Upper lobe of left lung (tissue), 6 donors: Measurements from ENCODE around the gene EPOP. TPM values are rescaled to one million over a fixed set of nuclear protein-coding genes. Genes with fewer than 3 reads are reported as not detected.

Source experiments
- ATAC-seq, 2 donors: fragments of 200-7000 bp; cut with Tn5 transposase; one replicate each; pipeline ENCODE4 v1.9.1; 2022; ENCODE audit warnings: mild to moderate bottlenecking in 2 of 2, moderate library complexity in 2 of 2; ENCODE audit not compliant: low FRiP score in 2 of 2
- DNase-seq, 2 donors: peaks; one replicate each; pipeline ENCODE4 v3.0.0-alpha.2; 2019 to 2020
- H3K27ac ChIP-seq, 4 donors: fragments of 200-600 bp; sonication (generic); one replicate each; pipeline ENCODE4 v1.5.1; 2016 to 2019
- H3K27me3 ChIP-seq, 4 donors: fragments of 200-600 bp; sonication (generic); one replicate each; pipeline ENCODE4 v1.5.1; 2017 to 2019
- H3K36me3 ChIP-seq, 4 donors: fragments of 200-600 bp; sonication (generic); one replicate each; pipeline ENCODE4 v1.5.1; 2016 to 2019
- H3K4me1 ChIP-seq, 4 donors: fragments of 200-600 bp; sonication (generic); one replicate each; pipeline ENCODE4 v1.5.1; 2018 to 2019
- H3K4me3 ChIP-seq, 4 donors: fragments of 200-600 bp; sonication (generic); one replicate each; pipeline ENCODE4 v1.5.1; 2017 to 2019; ENCODE audit warnings: mild to moderate bottlenecking in 2 of 4, moderate library complexity in 1 of 4
- H3K9me3 ChIP-seq, 4 donors: fragments of 200-600 bp; sonication (generic); one replicate each; pipeline ENCODE4 v1.5.1; 2018 to 2019
- EP300 ChIP-seq, 4 donors: sonication (generic); formaldehyde crosslinking; IDR thresholded peaks; one replicate each; pipeline ENCODE4 v1.5.1; 2017; ENCODE audit warnings: antibody characterized with exemption in 4 of 4, control low read depth in 2 of 4
- POLR2A ChIP-seq, 4 donors: fragments of 450-650 bp; IDR thresholded peaks; one replicate each; pipeline ENCODE4 v1.5.1; 2016 to 2017; ENCODE audit warnings: antibody characterized with exemption in 4 of 4, mild to moderate bottlenecking in 2 of 4
- POLR2AphosphoS5 ChIP-seq, 2 donors: sonication (generic); formaldehyde crosslinking; IDR thresholded peaks; one replicate each; pipeline ENCODE4 v1.5.1; 2017; ENCODE audit warnings: antibody characterized with exemption in 2 of 2
- WGBS, 2 donors: methylation state at CpG; one replicate each; pipeline ENCODE4 v1.1.5; 2017 to 2018; 5-methylcytosine and 5-hydroxymethylcytosine counted together
- total RNA-seq, 6 donors: library from RNA; depleted of rRNA in 4 of 6; stranded (reverse); fragments of >200 nt in 4 of 6; gene quantifications; one replicate each; pipeline versions ENCODE4 v1.1.0 to v1.2.1, GENCODE V29; 2016 to 2021
- TF ChIP-seq, protein P1 (sequence below), 6 experiments: fragments of 450-650 bp in 4 of 6; fragments of 200-600 bp in 2 of 6; sonication (generic) in 2 of 6; IDR thresholded peaks; one replicate each; pipeline ENCODE4 v1.5.1; 2016 to 2019; ENCODE audit warnings: antibody characterized with exemption in 6 of 6
- donor health status: DM: no; HTN: no; CAD: no; lungs with moderate emphysema.
- donor health status: DM: no; HTN: yes; CAD: no; lungs with severe emphysema.

EPOP gene
- total RNA-seq, 6 donors from 2014 or later, result 1.1 to 2.3 (median 1.8) TPM

DNA sequence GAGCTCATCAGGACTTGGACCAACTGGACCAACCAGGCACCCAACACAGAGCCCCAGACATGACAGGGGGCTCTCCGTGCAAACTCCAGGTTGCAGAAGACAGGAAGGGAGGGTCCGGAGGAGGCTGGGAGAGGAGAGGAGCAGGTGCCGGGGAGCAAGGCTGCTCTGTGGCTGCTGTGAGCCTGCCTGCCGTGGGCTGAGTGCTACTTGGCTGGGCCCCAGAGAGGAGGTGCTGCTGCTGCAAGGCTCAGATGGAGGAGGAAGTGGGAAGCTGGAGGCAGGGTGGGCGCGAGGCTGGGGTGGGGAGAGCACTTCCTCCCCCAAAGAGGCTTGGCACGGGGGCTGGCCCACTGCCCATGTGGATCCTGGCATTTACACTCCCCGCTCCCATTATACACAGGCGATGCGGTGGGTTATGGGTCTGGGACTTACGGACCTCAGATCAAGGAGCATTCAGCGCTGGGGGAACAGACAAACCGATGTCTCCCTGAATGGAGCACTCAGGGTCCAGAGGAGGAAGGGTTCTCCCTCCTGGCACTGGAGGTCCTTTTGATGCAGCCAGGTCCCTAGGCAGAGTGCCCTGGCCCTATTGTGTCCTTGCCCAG, 15.9 kb downstream of the EPOP start:
- WGBS, 2 donors, result 25 to 31% methylated on average over 5 to 13 of the region's 13 CpGs
- no peak for TF ChIP-seq POLR2AphosphoS5 (IDR thresholded peaks at IDR 0.05)
- no peak for TF ChIP-seq EP300 (IDR thresholded peaks at IDR 0.05)
- TF ChIP-seq, protein P1, sequence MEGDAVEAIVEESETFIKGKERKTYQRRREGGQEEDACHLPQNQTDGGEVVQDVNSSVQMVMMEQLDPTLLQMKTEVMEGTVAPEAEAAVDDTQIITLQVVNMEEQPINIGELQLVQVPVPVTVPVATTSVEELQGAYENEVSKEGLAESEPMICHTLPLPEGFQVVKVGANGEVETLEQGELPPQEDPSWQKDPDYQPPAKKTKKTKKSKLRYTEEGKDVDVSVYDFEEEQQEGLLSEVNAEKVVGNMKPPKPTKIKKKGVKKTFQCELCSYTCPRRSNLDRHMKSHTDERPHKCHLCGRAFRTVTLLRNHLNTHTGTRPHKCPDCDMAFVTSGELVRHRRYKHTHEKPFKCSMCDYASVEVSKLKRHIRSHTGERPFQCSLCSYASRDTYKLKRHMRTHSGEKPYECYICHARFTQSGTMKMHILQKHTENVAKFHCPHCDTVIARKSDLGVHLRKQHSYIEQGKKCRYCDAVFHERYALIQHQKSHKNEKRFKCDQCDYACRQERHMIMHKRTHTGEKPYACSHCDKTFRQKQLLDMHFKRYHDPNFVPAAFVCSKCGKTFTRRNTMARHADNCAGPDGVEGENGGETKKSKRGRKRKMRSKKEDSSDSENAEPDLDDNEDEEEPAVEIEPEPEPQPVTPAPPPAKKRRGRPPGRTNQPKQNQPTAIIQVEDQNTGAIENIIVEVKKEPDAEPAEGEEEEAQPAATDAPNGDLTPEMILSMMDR (IDR thresholded peaks at IDR 0.05), result no peak
- TF ChIP-seq POLR2A (IDR thresholded peaks at IDR 0.05), result no peak
- no peak overlapping the region for H3K27ac ChIP-seq
- no peak overlapping the region for H3K4me3 ChIP-seq
- no peaks in the 10 kb centered on the region for H3K36me3 ChIP-seq
- no peaks in the 10 kb centered on the region for H3K9me3 ChIP-seq
- ATAC-seq (no peak), DNase-seq (no peak)
- peaks cover 0 to 19% (median 2%) of the 10 kb centered on the region in 4 donors for H3K4me1 ChIP-seq
- peaks cover 0 to 10% (median 0%) of the 10 kb centered on the region in 4 donors for H3K27me3 ChIP-seq

DNA sequence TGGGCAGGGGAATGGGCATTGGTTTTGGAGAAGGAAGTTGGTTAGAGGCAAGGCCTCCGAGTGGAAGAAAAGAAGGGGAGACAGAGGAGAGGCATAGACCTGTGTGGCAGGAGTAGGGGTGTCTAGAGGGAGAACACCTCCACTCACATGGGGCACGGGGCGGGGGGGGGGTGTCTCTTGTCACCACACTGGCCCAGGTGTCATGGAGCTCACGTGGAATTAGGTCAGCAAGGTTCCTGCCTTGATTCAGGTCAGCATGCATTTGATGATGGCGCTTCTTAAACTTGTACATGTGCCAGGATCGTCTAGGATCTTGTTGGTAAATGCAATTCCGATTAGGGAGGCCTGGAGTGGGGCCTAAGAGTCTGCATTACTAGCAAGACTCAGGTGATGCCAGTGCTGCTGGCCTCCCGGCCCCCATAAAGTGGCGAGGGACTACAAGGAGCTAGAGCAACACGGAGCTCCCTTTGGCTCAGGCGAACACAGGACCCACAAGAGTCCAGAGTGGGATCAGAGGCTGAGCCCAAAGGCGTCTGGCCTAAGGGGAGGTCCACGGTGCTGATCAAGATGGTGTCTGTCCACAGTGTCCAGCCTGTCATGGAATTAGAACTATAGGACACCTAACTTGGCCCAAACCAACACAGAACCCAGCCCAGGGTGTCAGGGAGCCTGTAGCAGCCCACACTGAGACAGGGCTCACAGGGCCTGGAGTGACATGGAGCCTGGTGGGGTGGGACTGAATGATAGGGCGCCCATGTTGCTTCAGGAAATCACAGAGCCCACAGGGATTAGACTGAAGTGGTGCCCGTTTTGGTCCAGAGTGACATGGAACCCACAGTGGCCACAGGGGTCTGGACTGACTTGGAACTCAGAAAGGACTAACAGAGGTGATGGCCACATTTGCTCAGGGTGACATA, 16.7 kb downstream of the EPOP start:
- Histone ChIP-seq H3K27me3 (peaks cover 0 to 10% (median 0%) of the 10 kb centered on the region in 4 donors), H3K36me3 (no peaks in the 10 kb centered on the region), H3K4me1 (peaks cover 0 to 19% (median 2%) of the 10 kb centered on the region in 4 donors), H3K9me3 (no peaks in the 10 kb centered on the region), H3K4me3 (no peak overlapping the region), H3K27ac (no peak overlapping the region)
- DNase-seq, result no peak
- 79 to 85% methylated on average over 15 of the region's 15 CpGs for whole genome bisulfite sequencing, 2 donors
- no peak for TF ChIP-seq POLR2AphosphoS5 (IDR thresholded peaks at IDR 0.05)
- TF ChIP-seq EP300 (IDR thresholded peaks at IDR 0.05), result no peak
- TF ChIP-seq, protein P1 (IDR thresholded peaks at IDR 0.05), result no peak
- TF ChIP-seq POLR2A (IDR thresholded peaks at IDR 0.05), result no peak
- no peak for ATAC-seq

DNA sequence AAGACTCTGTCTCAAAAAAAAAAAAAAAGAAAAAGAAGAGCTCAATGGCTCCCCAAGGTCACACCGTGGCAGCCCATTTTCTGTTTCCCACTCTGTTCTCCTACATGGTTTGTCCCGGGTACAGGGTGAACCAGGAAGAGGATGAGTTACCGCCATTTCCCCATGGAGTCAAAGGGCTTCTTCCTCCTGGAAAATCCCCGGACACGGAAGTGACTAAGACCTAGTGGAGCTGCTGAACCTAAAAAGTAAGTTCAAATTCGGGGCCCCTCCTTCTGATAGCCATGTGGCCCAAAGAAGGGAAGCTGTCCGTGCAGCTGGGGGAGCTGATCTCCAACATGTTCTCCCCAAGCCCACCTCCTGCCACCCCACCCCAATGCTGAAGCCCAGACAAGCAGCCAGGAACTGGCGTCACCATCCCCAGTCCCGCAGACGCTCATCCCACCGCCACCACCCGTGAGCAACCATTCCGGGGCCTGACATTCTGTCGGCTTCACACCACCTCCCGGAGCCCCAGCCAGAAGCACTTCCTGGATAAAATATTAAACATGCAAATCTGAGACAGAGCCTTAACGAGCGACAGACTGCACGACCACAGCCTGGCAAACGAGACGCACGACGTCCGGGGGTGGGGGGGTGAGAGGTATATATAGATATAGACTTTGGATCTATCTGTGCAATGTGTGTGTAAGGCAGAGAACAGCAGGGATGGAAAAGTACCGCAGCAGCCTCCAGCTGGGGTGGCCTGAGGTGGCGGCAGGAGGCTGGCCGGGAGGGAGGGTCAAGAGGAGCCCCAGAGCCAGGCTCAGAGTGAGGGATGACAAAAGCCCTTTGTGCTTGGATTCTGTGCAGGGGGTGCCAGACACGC, 17.6 kb downstream of the EPOP start:
- ATAC-seq (no peak), DNase-seq (no peak)
- WGBS, 2 donors, result 63 to 67% methylated on average over 26 to 27 of the region's 27 CpGs

More for the DNA sequence above, 17.6 kb downstream of the EPOP start:
- Histone ChIP-seq H3K27me3 (peaks cover 0 to 10% (median 0%) of the 10 kb centered on the region in 4 donors), H3K4me3 (no peak overlapping the region), H3K4me1 (peaks cover 0 to 19% (median 2%) of the 10 kb centered on the region in 4 donors), H3K36me3 (no peaks in the 10 kb centered on the region), H3K9me3 (no peaks in the 10 kb centered on the region), H3K27ac (no peak overlapping the region)
- no peak for TF ChIP-seq POLR2A (IDR thresholded peaks at IDR 0.05)
- TF ChIP-seq EP300 (IDR thresholded peaks at IDR 0.05), result no peak
- TF ChIP-seq, protein P1 (IDR thresholded peaks at IDR 0.05), result no peak
- no peak for TF ChIP-seq POLR2AphosphoS5 (IDR thresholded peaks at IDR 0.05)
